Measurements from ENCODE around the gene SIPA1. TPM values are rescaled to one million over a fixed set of nuclear protein-coding genes. Genes with fewer than 3 reads are reported as not detected.

Gene SIPA1
- total and polyA plus RNA-seq, 4 donors, result 15.4 to 34.9 (median 22.8) TPM

DNA sequence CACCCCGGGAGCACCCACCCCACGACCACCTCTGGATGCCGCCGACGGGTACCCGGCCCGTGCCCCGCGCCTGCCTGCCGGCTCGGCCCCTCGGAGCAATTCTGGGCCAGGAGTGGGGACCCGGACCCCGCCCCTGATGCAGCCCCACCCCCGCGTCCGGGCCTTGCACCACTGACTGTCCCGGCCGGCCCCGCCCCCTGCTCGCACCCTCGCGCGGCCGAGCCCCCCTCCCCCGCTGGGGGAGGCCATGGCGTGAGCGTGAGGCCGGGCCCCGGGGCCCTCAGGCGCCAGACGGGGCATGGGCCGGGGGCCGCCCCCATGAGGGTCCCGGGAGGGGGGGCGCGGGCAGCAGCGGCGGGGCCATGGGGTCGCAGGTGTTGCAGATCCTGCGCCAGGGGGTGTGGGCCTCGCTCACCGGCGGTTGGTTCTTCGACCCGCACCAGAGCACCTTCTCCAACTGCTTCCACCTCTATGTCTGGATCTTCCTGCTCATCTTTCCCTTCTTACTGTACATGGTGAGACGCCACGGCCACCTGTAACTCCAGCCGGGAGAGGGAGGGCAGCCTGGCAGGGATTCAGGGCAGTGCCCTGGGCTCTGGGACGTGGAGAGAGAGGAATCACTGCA is 21.8 kb upstream of the SIPA1 start:
- TF ChIP-seq HNF4A (conservative IDR thresholded peaks at IDR 0.05), result no peak
- TF ChIP-seq TAF1 (conservative IDR thresholded peaks at IDR 0.05), result no peak
- TF ChIP-seq ATF3 (IDR thresholded peaks at IDR 0.05), result no peak
- TF ChIP-seq, protein P1, sequence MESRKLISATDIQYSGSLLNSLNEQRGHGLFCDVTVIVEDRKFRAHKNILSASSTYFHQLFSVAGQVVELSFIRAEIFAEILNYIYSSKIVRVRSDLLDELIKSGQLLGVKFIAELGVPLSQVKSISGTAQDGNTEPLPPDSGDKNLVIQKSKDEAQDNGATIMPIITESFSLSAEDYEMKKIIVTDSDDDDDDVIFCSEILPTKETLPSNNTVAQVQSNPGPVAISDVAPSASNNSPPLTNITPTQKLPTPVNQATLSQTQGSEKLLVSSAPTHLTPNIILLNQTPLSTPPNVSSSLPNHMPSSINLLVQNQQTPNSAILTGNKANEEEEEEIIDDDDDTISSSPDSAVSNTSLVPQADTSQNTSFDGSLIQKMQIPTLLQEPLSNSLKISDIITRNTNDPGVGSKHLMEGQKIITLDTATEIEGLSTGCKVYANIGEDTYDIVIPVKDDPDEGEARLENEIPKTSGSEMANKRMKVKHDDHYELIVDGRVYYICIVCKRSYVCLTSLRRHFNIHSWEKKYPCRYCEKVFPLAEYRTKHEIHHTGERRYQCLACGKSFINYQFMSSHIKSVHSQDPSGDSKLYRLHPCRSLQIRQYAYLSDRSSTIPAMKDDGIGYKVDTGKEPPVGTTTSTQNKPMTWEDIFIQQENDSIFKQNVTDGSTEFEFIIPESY (IDR thresholded peaks at IDR 0.05), result no peak
- no peak for TF ChIP-seq SP1 (IDR thresholded peaks at IDR 0.05)
- TF ChIP-seq HNF4G (IDR thresholded peaks at IDR 0.05), result no peak
- no peak for TF ChIP-seq NR2F2 (IDR thresholded peaks at IDR 0.05)
- no peak for TF ChIP-seq FOXA1 (IDR thresholded peaks at IDR 0.05)
- TF ChIP-seq REST (IDR thresholded peaks at IDR 0.05), result no peak
- no peak for TF ChIP-seq EGR1 (IDR thresholded peaks at IDR 0.05; ENCODE audit: low read depth in 2 of 2)
- TF ChIP-seq JUND (IDR thresholded peaks at IDR 0.05), result no peak
- TF ChIP-seq, protein P2, sequence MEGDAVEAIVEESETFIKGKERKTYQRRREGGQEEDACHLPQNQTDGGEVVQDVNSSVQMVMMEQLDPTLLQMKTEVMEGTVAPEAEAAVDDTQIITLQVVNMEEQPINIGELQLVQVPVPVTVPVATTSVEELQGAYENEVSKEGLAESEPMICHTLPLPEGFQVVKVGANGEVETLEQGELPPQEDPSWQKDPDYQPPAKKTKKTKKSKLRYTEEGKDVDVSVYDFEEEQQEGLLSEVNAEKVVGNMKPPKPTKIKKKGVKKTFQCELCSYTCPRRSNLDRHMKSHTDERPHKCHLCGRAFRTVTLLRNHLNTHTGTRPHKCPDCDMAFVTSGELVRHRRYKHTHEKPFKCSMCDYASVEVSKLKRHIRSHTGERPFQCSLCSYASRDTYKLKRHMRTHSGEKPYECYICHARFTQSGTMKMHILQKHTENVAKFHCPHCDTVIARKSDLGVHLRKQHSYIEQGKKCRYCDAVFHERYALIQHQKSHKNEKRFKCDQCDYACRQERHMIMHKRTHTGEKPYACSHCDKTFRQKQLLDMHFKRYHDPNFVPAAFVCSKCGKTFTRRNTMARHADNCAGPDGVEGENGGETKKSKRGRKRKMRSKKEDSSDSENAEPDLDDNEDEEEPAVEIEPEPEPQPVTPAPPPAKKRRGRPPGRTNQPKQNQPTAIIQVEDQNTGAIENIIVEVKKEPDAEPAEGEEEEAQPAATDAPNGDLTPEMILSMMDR (IDR thresholded peaks at IDR 0.05; ENCODE audit: low read depth, low read length, missing input control), result no peak
- TF ChIP-seq, protein P3, sequence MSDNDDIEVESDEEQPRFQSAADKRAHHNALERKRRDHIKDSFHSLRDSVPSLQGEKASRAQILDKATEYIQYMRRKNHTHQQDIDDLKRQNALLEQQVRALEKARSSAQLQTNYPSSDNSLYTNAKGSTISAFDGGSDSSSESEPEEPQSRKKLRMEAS (IDR thresholded peaks at IDR 0.05), result no peak
- TF ChIP-seq FOXA2 (IDR thresholded peaks at IDR 0.05), result no peak
- no peak for TF ChIP-seq GABPA (IDR thresholded peaks at IDR 0.05 in 1 of 2, conservative IDR thresholded peaks at IDR 0.05 in 1 of 2)
- DNase-seq (ENCODE audit: low spot score), result no peak
- H3K36me3 ChIP-seq (ENCODE audit: control insufficient read depth in 4 of 4, insufficient read depth in 3 of 4, low read depth in 1 of 4, low read length in 3 of 4), result peaks cover 8 to 26% (median 15%) of the 10 kb centered on the region in 4 donors

More for the DNA sequence above, 21.8 kb upstream of the SIPA1 start:
- no peaks in the 10 kb centered on the region for H3K27me3 ChIP-seq (ENCODE audit: control insufficient read depth in 4 of 4, insufficient read depth in 4 of 4, low read length in 3 of 4)
- 1% methylated on average over 50 of the region's 50 CpGs for WGBS
- no peaks in the 10 kb centered on the region for H3K9me3 ChIP-seq (ENCODE audit: control insufficient read depth in 4 of 4, low read length in 3 of 4)
- peak overlapping the region; percentile 33 to 83 for H3K27ac ChIP-seq (ENCODE audit: low read depth in 1 of 2, low read length in 2 of 2)
- H3K4me3 ChIP-seq (ENCODE audit: low read depth in 1 of 3, low read length in 3 of 3), result peak overlapping the region; percentile 59 to 92 (median 85)
- H3K4me1 ChIP-seq (ENCODE audit: control insufficient read depth in 4 of 4, insufficient read depth in 4 of 4, low read length in 3 of 4), result peaks cover 15 to 43% (median 34%) of the 10 kb centered on the region in 4 donors
- H3K9ac ChIP-seq (ENCODE audit: low read depth in 1 of 2, low read length in 2 of 2), result peak overlapping the region; percentile 35 to 56

All from liver (tissue), 9 donors.